OCI-LY1 (cell line): Measurements from ENCODE around the gene SELPLG.

Experiments
- CTCF ChIP-seq: fragments of 200-600 bp; sonication (generic), shearing (Covaris generic); IDR thresholded peaks from 2 replicates; pipeline ENCODE4 v1.5.1; 2017; ENCODE audit warnings: mild to moderate bottlenecking, antibody characterized with exemption, low read length, moderate library complexity, mixed read lengths
- EZH2 ChIP-seq: fragments of 200-600 bp; sonication (generic), shearing (Covaris generic); IDR thresholded peaks from 2 replicates; pipeline ENCODE4 v1.8.0; 2017; ENCODE audit warnings: borderline replicate concordance, mixed run types, mild to moderate bottlenecking, antibody characterized with exemption, low read length, moderate library complexity, mixed read lengths

- TF ChIP-seq CTCF (no peak), EZH2 (no peak)
These were observed 39.3 kb downstream of the SELPLG start for GRCh38 chr12:108594323-108594903.
